Smooth muscle cell (in vitro differentiated cells): ENCODE data around the gene COQ10A. TPM values are rescaled to one million over a fixed set of nuclear protein-coding genes. Genes with fewer than 3 reads are reported as not detected.
A peak's percentile ranks its signal among the peaks of the same experiment; 100 is the strongest.

Experiments used
- DNase-seq: peaks from one replicate; lab custom pipeline; 2025; ENCODE audit not compliant: unreplicated experiment; lab: John Stamatoyannopoulos, UW
- H2AFZ ChIP-seq: fragments of 200-600 bp; sonication (generic); 2 replicates; pipeline ENCODE4 v1.6.0; 2016; ENCODE audit warnings: antibody characterized with exemption, low read depth, mild to moderate bottlenecking
- H3F3A ChIP-seq: fragments of 200-600 bp; sonication (generic); 2 replicates; pipeline ENCODE4 v1.6.0; 2017; ENCODE audit warnings: antibody characterized with exemption, low read depth
- H3K27ac ChIP-seq: fragments of 200-600 bp; sonication (generic); 2 replicates; pipeline ENCODE4 v1.5.1; 2016; ENCODE audit warnings: low read depth, mild to moderate bottlenecking
- H3K27me3 ChIP-seq: fragments of 200-600 bp; sonication (generic); 2 replicates; pipeline ENCODE4 v1.6.1; 2016; ENCODE audit warnings: low read depth, mild to moderate bottlenecking
- H3K36me3 ChIP-seq: fragments of 200-600 bp; sonication (generic); 2 replicates; pipeline ENCODE4 v1.5.1; 2016; ENCODE audit warnings: low read depth
- H3K4me1 ChIP-seq: fragments of 200-600 bp; sonication (generic); 2 replicates; pipeline ENCODE4 v1.5.1; 2016; ENCODE audit warnings: low read depth
- H3K4me2 ChIP-seq: fragments of 200-600 bp; sonication (generic); 2 replicates; pipeline ENCODE4 v1.6.0; 2016; ENCODE audit warnings: mild to moderate bottlenecking
- H3K4me3 ChIP-seq: fragments of 200-600 bp; sonication (generic); 2 replicates; pipeline ENCODE4 v1.5.1; 2016; ENCODE audit warnings: mild to moderate bottlenecking
- H3K79me2 ChIP-seq: fragments of 200-600 bp; sonication (generic); 2 replicates; pipeline ENCODE4 v1.6.0; 2016; ENCODE audit warnings: low read depth, mild to moderate bottlenecking
- H3K9ac ChIP-seq: fragments of 200-600 bp; sonication (generic); 2 replicates; pipeline ENCODE4 v1.6.0; 2016; ENCODE audit warnings: low read depth
- H3K9me3 ChIP-seq: fragments of 200-600 bp; sonication (generic); replicated peaks from 2 replicates; pipeline ENCODE4 v1.5.1; 2016; ENCODE audit warnings: low read depth
- H4K20me1 ChIP-seq: fragments of 200-600 bp; sonication (generic); 2 replicates; pipeline ENCODE4 v1.6.0; 2016; ENCODE audit warnings: low read depth
- WGBS: methylation state at CpG from one replicate; pipeline ENCODE4 v1.1.7; 2016; ENCODE audit warnings: low lambda C conversion rate; 5-methylcytosine and 5-hydroxymethylcytosine counted together
- polyA plus RNA-seq: library from polyadenylated mRNA; unstranded; fragments of >200 nt; fragmentation: Nextera tagmentation; extraction: Ambion mirVana; gene quantifications from 2 replicates; pipeline ENCODE4 v1.2.1, GENCODE V29; 2016
- total RNA-seq: library from RNA; depleted of rRNA; stranded (reverse); fragments of >200 nt; gene quantifications from 2 replicates; pipeline ENCODE4 v1.2.3, GENCODE V29; 2014
- TF ChIP-seq, protein P1 (sequence below): fragments of 200-600 bp; sonication (generic); IDR thresholded peaks from 2 replicates; pipeline ENCODE4 v1.5.1; 2017; ENCODE audit warnings: borderline replicate concordance, mild to moderate bottlenecking, antibody characterized with exemption; ENCODE audit not compliant: insufficient read depth, poor library complexity, severe bottlenecking

Gene COQ10A
- total and polyA plus RNA-seq, 2 experiments from 2014 or later = 9.8 to 11.0 TPM

- Histone ChIP-seq H3K4me1 (peaks cover 14% of the 10 kb centered on the region), H3K27me3 (no peaks in the 10 kb centered on the region), H3K36me3 (peaks cover 17% of the 10 kb centered on the region), H2AFZ (no peak overlapping the region), H3K27ac (no peak overlapping the region), H3K79me2 (peaks cover 24% of the 10 kb centered on the region), H3K9ac (no peak overlapping the region), H3K4me2 (no peak overlapping the region), H4K20me1 (peaks cover 63% of the 10 kb centered on the region), H3K9me3 (no peaks in the 10 kb centered on the region), H3F3A (peaks cover 4% of the 10 kb centered on the region), H3K4me3 (no peak overlapping the region)
- 96% methylated on average over 3 of the region's 3 CpGs for WGBS
- no peak for DNase-seq
- TF ChIP-seq, protein P1, sequence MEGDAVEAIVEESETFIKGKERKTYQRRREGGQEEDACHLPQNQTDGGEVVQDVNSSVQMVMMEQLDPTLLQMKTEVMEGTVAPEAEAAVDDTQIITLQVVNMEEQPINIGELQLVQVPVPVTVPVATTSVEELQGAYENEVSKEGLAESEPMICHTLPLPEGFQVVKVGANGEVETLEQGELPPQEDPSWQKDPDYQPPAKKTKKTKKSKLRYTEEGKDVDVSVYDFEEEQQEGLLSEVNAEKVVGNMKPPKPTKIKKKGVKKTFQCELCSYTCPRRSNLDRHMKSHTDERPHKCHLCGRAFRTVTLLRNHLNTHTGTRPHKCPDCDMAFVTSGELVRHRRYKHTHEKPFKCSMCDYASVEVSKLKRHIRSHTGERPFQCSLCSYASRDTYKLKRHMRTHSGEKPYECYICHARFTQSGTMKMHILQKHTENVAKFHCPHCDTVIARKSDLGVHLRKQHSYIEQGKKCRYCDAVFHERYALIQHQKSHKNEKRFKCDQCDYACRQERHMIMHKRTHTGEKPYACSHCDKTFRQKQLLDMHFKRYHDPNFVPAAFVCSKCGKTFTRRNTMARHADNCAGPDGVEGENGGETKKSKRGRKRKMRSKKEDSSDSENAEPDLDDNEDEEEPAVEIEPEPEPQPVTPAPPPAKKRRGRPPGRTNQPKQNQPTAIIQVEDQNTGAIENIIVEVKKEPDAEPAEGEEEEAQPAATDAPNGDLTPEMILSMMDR = no peak
Observed at GRCh38 chr12:56252649-56253048, 14.1 kb upstream of the COQ10A start.

GRCh38 chr12:56253091-56253490 is 13.7 kb upstream of the COQ10A start:
- Histone ChIP-seq H4K20me1 (peaks cover 59% of the 10 kb centered on the region), H3K4me2 (no peak overlapping the region), H3K27me3 (no peaks in the 10 kb centered on the region), H3K4me3 (no peak overlapping the region), H3F3A (peaks cover 6% of the 10 kb centered on the region), H3K27ac (no peak overlapping the region), H3K36me3 (peaks cover 17% of the 10 kb centered on the region), H2AFZ (no peak overlapping the region), H3K4me1 (peaks cover 14% of the 10 kb centered on the region), H3K79me2 (peaks cover 28% of the 10 kb centered on the region), H3K9me3 (no peaks in the 10 kb centered on the region), H3K9ac (no peak overlapping the region)
- TF ChIP-seq, protein P1 = no peak
- 97% methylated on average over 11 of the region's 11 CpGs for WGBS
- DNase-seq = no peak

DNA sequence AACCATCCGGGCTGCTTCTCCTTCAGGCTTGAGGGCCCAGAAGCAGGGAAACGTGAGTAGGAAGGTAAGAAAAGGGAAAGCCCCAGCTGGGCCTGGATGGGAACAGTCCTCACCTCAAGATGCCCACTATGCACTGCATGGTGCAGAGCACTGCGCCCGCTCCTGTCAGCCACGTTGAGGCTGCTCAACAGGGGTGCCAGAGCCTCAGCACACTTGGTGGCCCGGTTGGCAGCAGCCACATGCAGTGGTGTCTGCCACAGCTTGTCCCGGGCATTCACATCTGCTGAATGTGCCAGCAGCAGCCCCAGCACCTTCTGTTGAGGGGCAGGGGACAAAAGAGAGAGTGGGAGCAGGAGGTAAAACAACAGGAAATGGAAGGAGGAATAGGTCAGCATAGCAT is 11.1 kb upstream of the COQ10A start:
- Histone ChIP-seq H3K27me3 (no peaks in the 10 kb centered on the region), H3K79me2 (peaks cover 29% of the 10 kb centered on the region), H2AFZ (no peak overlapping the region), H3K9me3 (no peaks in the 10 kb centered on the region), H3K36me3 (peaks cover 17% of the 10 kb centered on the region), H4K20me1 (peaks cover 50% of the 10 kb centered on the region), H3K27ac (peak overlapping the region; percentile 68), H3K4me3 (no peak overlapping the region), H3K9ac (no peak overlapping the region), H3K4me1 (peaks cover 19% of the 10 kb centered on the region), H3K4me2 (no peak overlapping the region), H3F3A (peaks cover 15% of the 10 kb centered on the region)
- no peak for DNase-seq
- WGBS = 95% methylated on average over 7 of the region's 7 CpGs
- TF ChIP-seq, protein P1 = no peak

DNA sequence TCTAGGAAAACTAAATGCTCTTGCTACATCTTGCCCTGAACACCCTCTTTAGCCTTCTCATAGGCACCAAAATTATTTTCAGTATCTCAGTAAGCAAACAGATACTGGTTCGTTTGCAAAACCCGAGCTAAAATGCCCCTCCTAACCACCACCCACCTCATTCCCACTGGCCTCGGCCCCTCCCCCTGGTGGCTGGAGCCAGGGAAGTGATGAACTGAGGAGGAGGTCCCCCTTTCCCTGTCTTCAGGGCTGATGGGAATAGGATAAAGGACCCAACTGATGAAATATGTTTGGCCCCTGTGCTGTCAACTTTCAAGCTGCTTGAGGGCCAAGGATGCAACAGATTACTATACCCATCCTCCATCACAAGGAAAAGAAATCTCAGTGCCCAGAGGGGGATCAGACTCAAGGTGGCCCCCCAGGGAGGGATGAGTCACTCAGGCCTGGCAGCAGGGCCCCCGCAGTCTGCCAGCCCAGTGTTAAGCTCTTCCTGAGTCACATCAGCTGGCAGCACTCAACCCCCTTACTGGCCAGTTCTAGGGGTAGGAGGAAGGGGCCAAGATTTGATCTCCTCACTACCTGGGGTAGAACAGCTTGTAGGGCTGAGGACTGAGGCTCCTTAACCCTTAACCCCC is 10.3 kb upstream of the COQ10A start:
- no peaks in the 10 kb centered on the region for H3K27me3 ChIP-seq
- no peak overlapping the region for H2AFZ ChIP-seq
- H3K79me2 ChIP-seq = peaks cover 29% of the 10 kb centered on the region
- peaks cover 17% of the 10 kb centered on the region for H3K36me3 ChIP-seq
- H3K4me3 ChIP-seq = peak overlapping the region; percentile 99
- peak overlapping the region; percentile 37 for H3K9ac ChIP-seq
- no peaks in the 10 kb centered on the region for H3K9me3 ChIP-seq
- H3F3A ChIP-seq = peaks cover 15% of the 10 kb centered on the region
- WGBS = 28% methylated on average over 4 of the region's 4 CpGs
- TF ChIP-seq, protein P1 = peak; percentile 4
- H4K20me1 ChIP-seq = peaks cover 50% of the 10 kb centered on the region
- DNase-seq = no peak
- peak overlapping the region; percentile 68 for H3K27ac ChIP-seq
- H3K4me1 ChIP-seq = peaks cover 19% of the 10 kb centered on the region
- H3K4me2 ChIP-seq = peak overlapping the region; percentile 99
